GM21786 (cell line): ENCODE results near the gene BNC2.

Experiments used
- ATAC-seq: cut with Tn5 transposase; IDR thresholded peaks from one replicate; pipeline ENCODE4 v1.9.1; 2021; ENCODE audit not compliant: unreplicated experiment

BNC2 gene

DNA sequence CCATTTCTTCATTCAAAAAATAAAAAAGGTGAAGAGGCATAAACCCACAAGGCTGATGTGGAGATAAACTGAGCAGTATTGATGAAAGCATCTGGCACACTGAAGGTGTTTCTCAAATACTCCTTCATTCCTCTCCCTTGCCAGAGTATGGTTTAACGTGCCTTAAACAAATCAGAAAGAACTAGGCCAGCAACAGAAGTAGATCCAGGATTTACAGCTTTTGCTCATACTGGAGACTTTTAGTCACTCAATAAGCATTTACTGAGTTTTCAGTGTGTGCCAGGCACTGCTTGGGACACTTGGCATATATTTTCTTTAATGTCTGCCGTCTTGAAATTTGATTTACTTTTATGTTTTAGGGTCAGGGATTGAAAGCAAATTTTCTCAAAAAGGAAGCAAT is 53.0 kb downstream of the BNC2 start:
- ATAC-seq = no peak

GRCh38 chr9:16817002-16817401 is 53.5 kb downstream of the BNC2 start:
- ATAC-seq = no peak

- no peak for ATAC-seq
Measured at GRCh38 chr9:16816011-16816410, 54.5 kb downstream of the BNC2 start.

GRCh38 chr9:16815079-16815478 is 55.4 kb downstream of the BNC2 start:
- no peak for ATAC-seq

DNA sequence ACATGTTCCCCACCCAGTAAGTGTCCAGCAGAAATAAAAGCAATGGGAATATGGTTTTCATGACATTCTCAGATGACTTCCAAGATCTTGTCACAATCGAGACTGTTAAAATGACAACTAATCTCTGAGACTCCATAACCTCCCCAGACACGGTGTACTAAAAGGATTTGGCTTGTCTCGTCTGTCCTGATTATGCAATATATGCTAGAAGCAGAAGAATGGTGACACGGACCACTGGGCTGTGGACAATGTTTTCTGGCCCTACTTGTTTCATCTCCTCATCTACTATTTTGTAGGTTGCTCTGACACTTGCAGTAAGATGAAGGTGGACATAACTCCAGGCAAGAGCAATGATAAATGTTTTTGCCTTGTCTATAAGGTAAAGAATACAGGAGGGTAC is 56.6 kb downstream of the BNC2 start:
- no peak for ATAC-seq

DNA sequence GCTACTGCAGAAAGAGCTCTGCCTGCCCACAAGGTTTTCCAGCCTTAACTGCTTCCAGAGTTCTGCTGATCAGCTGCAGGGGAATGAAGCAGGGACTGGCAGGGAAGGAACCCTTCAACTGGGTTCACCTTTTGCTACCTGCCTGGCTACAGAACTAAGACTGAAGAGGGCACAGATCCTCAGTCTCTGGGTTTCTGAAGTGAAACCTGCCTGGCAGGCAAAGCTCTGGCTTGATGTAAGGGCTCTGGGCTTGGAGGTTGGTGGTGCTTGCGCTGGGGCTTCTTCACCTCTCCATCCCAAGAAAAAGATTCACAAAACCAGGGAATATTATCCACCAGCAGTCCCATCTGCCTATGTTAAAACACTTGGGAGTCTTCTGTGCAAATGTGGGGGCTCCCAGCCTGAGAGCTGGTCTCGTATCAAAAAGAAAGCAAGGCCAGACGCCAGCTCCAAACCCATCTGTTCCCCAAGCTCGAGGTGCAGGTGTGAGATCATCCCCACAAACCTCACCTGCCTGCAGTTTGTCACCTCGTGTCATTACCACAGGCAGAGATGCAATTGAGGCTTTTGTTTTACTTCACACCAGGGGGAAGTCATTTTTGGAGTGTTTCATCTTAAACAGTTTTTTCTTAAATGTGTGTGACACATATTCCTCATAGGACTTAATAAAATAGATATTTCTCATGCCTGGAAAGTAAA is 58.3 kb downstream of the BNC2 start:
- ATAC-seq = no peak

- ATAC-seq = no peak
Measured at GRCh38 chr9:16809912-16810610, 60.4 kb downstream of the BNC2 start.

DNA sequence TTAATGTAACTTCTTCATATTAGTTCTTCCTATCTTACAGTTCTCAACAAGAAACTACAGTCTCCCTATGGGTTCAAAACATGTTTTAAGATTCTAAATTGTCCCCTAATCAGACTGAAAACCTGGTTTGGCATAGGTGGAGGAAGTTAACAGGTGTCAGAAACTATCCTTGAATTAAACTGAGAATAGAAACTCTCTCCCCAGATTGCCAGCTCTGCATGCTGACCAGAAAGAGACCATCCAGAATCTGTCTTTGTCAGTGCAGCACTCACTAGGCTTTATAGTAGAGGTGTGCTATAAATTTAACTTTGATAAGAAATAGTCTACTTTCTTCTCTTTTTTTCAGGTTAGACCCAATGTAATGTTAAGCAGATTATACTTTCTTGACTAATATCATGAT is 63.8 kb downstream of the BNC2 start:
- no peak for ATAC-seq

DNA sequence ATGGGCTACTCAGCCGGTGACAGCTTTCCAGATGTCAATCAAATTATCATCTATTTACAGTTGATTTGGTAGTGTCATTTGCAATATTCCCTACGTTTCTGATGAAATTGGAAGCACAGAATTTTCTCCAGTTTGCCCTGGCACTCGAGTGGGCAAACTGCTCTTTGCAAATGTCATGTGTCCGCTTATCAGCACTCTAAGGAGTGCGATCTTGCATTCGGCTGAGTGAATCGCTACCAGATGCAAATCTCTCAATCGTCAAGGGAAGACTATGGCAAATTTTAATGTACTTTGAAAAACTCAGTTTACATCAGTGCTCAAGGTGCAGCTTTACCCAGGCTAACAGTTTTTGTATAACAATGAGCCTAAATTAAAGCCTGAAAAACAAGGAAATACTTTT is 66.8 kb downstream of the BNC2 start:
- ATAC-seq = no peak

- ATAC-seq = no peak
Measured at GRCh38 chr9:16801871-16802466, 68.5 kb downstream of the BNC2 start.

DNA sequence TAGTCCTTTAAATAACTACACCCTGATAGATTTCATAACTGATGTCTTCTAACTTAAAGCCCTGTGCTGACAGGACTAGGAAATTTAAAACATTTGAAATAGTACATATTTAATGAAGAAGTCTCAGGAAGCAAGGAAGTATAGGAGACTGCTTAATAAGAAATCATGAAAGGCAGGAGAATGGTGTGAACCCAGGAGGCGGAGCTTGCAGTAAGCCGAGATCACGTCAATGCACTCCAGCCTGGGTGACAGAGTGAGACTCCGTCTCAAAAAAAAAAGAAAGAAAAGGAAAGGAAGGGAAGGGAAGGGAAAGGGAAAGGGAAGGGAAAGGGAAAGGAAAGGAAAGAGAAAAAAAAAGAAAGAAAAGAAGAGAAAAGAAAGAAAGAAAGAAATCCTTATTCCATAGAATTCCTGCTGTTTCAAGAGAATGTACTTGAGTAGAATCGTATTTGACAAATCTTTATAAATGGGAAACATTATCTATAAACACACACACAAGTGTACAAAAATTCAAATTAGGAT is 74.1 kb downstream of the BNC2 start:
- no peak for ATAC-seq

GRCh38 chr9:16794871-16795639 is 75.4 kb downstream of the BNC2 start:
- ATAC-seq = no peak

- no peak for ATAC-seq
Measured at GRCh38 chr9:16794103-16794502, 76.4 kb downstream of the BNC2 start.

DNA sequence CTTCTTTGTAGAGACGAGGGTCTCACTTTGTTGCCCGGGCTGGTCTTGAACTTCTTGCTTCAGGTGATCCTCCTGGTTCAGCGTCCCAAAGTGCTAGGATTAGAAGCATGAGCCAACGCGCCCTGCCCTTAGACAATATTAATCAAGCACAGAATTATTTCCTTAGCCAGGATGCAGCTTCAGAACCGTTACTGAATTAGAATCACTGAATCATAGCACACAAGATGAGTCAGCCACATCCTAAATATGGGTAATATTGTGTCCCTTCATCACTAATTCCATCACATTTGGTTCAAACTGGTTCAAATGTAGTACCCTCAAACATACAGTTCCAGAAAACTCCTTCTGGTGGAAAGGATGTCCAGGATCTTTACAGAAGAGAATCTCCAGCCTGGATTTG is 82.7 kb downstream of the BNC2 start:
- no peak for ATAC-seq

- ATAC-seq = no peak
Measured at GRCh38 chr9:16784002-16784401, 86.5 kb downstream of the BNC2 start.

GRCh38 chr9:16782490-16782889 is 88.0 kb downstream of the BNC2 start:
- ATAC-seq = no peak

GRCh38 chr9:16775330-16775729 is 95.1 kb downstream of the BNC2 start:
- ATAC-seq = no peak

GRCh38 chr9:16773617-16774016 is 96.9 kb downstream of the BNC2 start:
- ATAC-seq = no peak

- no peak for ATAC-seq
Measured at GRCh38 chr9:16773116-16773515, 97.4 kb downstream of the BNC2 start.

- ATAC-seq = no peak
Measured at GRCh38 chr9:16771356-16771755, 99.1 kb downstream of the BNC2 start.

DNA sequence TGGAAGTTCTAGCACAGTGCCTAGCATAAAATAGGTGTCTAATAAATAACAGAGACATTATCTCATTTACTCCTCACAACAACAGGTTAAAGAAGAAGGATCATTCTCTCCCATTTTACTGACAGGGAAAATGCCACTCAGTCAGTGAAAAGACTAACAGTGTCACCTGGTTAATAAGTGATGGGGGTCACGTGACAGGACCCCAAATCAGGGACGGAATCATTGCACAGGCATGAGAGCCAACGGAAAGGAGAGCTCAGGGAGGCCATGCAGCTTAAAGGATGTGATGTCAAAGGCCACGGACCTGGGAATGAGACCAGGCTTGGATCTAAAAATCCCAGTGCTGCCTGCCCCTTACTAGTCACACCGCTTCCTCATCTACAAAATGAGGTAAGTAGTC is 101.2 kb downstream of the BNC2 start:
- ATAC-seq = no peak
